B cell (primary cell): ENCODE data around the gene NCOA3. TPM values are rescaled to one million over a fixed set of nuclear protein-coding genes. Genes with fewer than 3 reads are reported as not detected.

Source experiments
- ATAC-seq: fragments of 200-7000 bp; cut with Tn5 transposase; one replicate; pipeline ENCODE4 v1.10.0; 2021; ENCODE audit warnings: low read depth, mild to moderate bottlenecking, moderate number of reproducible peaks, moderate library complexity
- CTCF ChIA-PET: fragments of 350-600 bp; sonication (Branson Sonifier 250); formaldehyde crosslinking; loops from one replicate; lab custom pipeline; 2021; ENCODE audit warnings: antibody characterized with exemption, inconsistent platforms; lab: Charles Lee
- POLR2A ChIA-PET: fragments of 350-600 bp; sonication (Branson Sonifier 250); formaldehyde crosslinking; loops from one replicate; lab custom pipeline; 2021; ENCODE audit warnings: antibody characterized with exemption; lab: Charles Lee
- DNase-seq: peaks from one replicate; pipeline ENCODE4 v3.0.0; 2013
- H2AFZ ChIP-seq: 2 replicates; pipeline ENCODE4 v1.6.1; 2012; ENCODE audit warnings: mild to moderate bottlenecking, low read depth, low read length; ENCODE audit not compliant: insufficient read depth, poor library complexity, severe bottlenecking
- H3K27ac ChIP-seq, 2 donors: 1 replicate in 1 of 2; 2 replicates in 1 of 2; pipeline ENCODE4 v1.5.1; 2012 to 2013; ENCODE audit warnings: low read length in 2 of 2, mild to moderate bottlenecking in 2 of 2, moderate library complexity in 1 of 2
- H3K27me3 ChIP-seq, 4 experiments: fragments of 200-600 bp in 1 of 4; sonication (generic) in 1 of 4; replicated peaks in 1 of 4; 1 replicate in 2 of 4; 2 replicates in 2 of 4; pipeline versions ENCODE4 v1.6.1 to v1.7.0; 2013 to 2016; ENCODE audit warnings: low read length in 3 of 4, mild to moderate bottlenecking in 2 of 4, mixed read lengths in 1 of 4, moderate library complexity in 1 of 4; ENCODE audit not compliant: insufficient read depth in 4 of 4, control insufficient read depth in 3 of 4; ENCODE audit errors: control extremely low read depth in 1 of 4
- H3K36me3 ChIP-seq, 2 experiments: replicated peaks in 1 of 2; 1 replicate in 1 of 2; 2 replicates in 1 of 2; pipeline versions ENCODE4 v1.6.1 to v1.7.1; 2013; ENCODE audit warnings: low read length in 1 of 2; ENCODE audit not compliant: insufficient read depth in 2 of 2, control insufficient read depth in 1 of 2; ENCODE audit errors: control extremely low read depth in 1 of 2, extremely low read depth in 1 of 2
- H3K4me1 ChIP-seq, 2 donors: fragments of 200-600 bp in 1 of 2; sonication (generic) in 1 of 2; 1 replicate in 1 of 2; 2 replicates in 1 of 2; pipeline versions ENCODE4 v1.5.1 to v1.6.1; 2013 to 2017; ENCODE audit warnings: low read length in 2 of 2; ENCODE audit not compliant: control insufficient read depth in 2 of 2, insufficient read depth in 2 of 2
- H3K4me2 ChIP-seq: replicated peaks from 2 replicates; pipeline ENCODE3; 2012; ENCODE audit warnings: mild to moderate bottlenecking, low read depth, low read length; ENCODE audit not compliant: poor library complexity, severe bottlenecking
- H3K4me3 ChIP-seq, 5 experiments: fragments of 200-600 bp in 1 of 5; sonication (generic) in 1 of 5; 1 replicate in 3 of 5; 2 replicates in 2 of 5; pipeline versions ENCODE4 v1.5.1 to v1.7.0; 2011 to 2016; ENCODE audit warnings: low read length in 4 of 5, mild to moderate bottlenecking in 4 of 5, low read depth in 2 of 5, control low read depth in 1 of 5, moderate library complexity in 1 of 5; ENCODE audit not compliant: insufficient read depth in 1 of 5; ENCODE audit errors: control extremely low read depth in 1 of 5, extremely low read depth in 1 of 5
- H3K79me2 ChIP-seq: fragments of 200-600 bp; sonication (generic); one replicate; pipeline ENCODE4 v1.6.0; 2016; ENCODE audit warnings: low read length; ENCODE audit not compliant: control insufficient read depth, insufficient read depth
- H3K9ac ChIP-seq: fragments of 200-600 bp; sonication (generic); 2 replicates; pipeline ENCODE4 v1.6.1; 2017; ENCODE audit warnings: mild to moderate bottlenecking, low read length, moderate library complexity
- H3K9me3 ChIP-seq, 3 donors: one replicate each; pipeline versions ENCODE4 v1.6.1 to v1.7.1; 2013; ENCODE audit warnings: low read length in 2 of 3; ENCODE audit not compliant: control insufficient read depth in 2 of 3, insufficient read depth in 1 of 3; ENCODE audit errors: control extremely low read depth in 1 of 3
- H4K20me1 ChIP-seq: 2 replicates; pipeline ENCODE4 v1.6.0; 2012; ENCODE audit warnings: mild to moderate bottlenecking, low read length; ENCODE audit not compliant: insufficient read depth, control insufficient read depth, poor library complexity, severe bottlenecking
- H3K27ac Mint-ChIP-seq: one replicate; pipeline ENCODE4 v1.8.0; 2021; ENCODE audit warnings: mixed read lengths
- H3K27me3 Mint-ChIP-seq: one replicate; pipeline ENCODE4 v1.8.0; 2021; ENCODE audit warnings: mixed read lengths
- H3K4me1 Mint-ChIP-seq: one replicate; pipeline ENCODE4 v1.8.0; 2021; ENCODE audit warnings: mixed read lengths
- H3K4me3 Mint-ChIP-seq: one replicate; pipeline ENCODE4 v1.8.0; 2021; ENCODE audit warnings: mixed read lengths
- H3K9me3 Mint-ChIP-seq: one replicate; pipeline ENCODE4 v1.8.0; 2022; ENCODE audit warnings: mixed read lengths; ENCODE audit not compliant: insufficient read depth
- EZH2 ChIP-seq: IDR thresholded peaks from 2 replicates; pipeline ENCODE4 v1.6.1; 2012; ENCODE audit warnings: borderline replicate concordance, low read depth, mild to moderate bottlenecking, moderate library complexity, low read length; ENCODE audit not compliant: insufficient read depth, poor library complexity, severe bottlenecking
- WGBS: methylation state at CpG from one replicate; pipeline ENCODE4 v1.1.5; 2013; ENCODE audit warnings: missing lambda C conversion rate; ENCODE audit not compliant: insufficient coverage; 5-methylcytosine and 5-hydroxymethylcytosine counted together
- intact Hi-C: fragments of 100-400 bp; cut with micrococcal nuclease; formaldehyde crosslinking; loops from one replicate; pipeline ENCODE4 v1.10.0; 2022
- polyA plus RNA-seq: library from polyadenylated mRNA; depleted of rRNA; stranded (reverse); fragments of >200 nt; gene quantifications from 2 replicates; pipeline ENCODE4 v1.2.3, GENCODE V29; 2012
- total RNA-seq, 2 donors: library from RNA; stranded (reverse); fragments of 120-200 nt in 1 of 2; gene quantifications; 1 replicate in 1 of 2; 2 replicates in 1 of 2; pipeline versions ENCODE4 v1.2.3 to v1.2.4, GENCODE V29; 2013 to 2022
- TF ChIP-seq, protein P1 (sequence below): fragments of 200-600 bp; IDR thresholded peaks from one replicate; pipeline ENCODE4 v1.8.0; 2022; ENCODE audit warnings: antibody characterized with exemption, mild to moderate bottlenecking

The NCOA3 gene
- total and polyA plus RNA-seq, 2 donors (not counting 1 experiment from before 2014, with no cell fraction given), result 54.0 to 309 TPM

DNA sequence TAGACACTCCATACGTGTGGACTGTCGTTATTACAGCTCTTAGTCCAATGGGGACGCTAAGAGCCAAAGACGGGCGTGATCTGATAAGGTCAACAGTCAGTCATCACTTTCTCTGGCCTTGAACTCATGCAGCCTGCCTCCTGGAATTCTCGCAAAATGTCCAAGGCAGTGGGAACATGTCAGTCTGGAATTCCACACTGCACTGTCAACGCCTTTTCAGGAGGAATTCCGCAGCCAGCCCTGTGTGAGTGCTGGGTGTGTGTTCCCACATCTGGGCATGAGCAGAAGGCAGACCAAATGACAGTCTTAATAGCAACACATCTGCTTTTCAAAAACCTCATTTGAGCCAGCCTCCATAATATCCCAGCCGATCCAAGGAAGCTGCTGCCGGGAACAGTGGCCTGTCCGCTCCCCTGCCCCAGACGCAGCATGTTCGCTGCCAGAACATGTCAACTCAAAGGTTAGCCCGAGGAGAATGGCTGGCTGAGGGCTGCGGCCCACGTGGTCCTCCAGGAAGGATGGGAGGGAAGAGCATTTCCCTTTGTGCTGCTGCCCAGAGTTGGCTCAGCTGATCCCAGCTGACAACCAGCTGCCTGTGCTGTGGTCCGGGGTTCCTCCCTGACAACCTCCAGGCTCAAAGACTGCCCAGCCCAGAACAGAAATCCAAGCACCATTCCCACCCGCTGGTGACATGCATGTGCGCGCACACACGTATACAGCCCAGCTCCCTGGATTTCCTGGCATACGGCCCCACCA is 180.5 kb downstream of the NCOA3 start:
- Histone ChIP-seq H3K79me2 (no peaks in the 10 kb centered on the region), H3K36me3 (no peaks in the 10 kb centered on the region), H3K9me3 (peaks cover 0 to 8% (median 0%) of the 10 kb centered on the region in 3 donors), H4K20me1 (no peaks in the 10 kb centered on the region), H3K4me3 (no peak overlapping the region), H3K27ac (no peak overlapping the region), H3K9ac (no peak overlapping the region), H3K27me3 (no peaks in the 10 kb centered on the region), H3K4me2 (no peak overlapping the region), H2AFZ (no peak overlapping the region), H3K4me1 (no peaks in the 10 kb centered on the region)
- no peak overlapping the region for H3K27ac Mint-ChIP-seq
- intact Hi-C loops, result no loop called here
- WGBS, result 90% methylated on average over 20 of the region's 22 CpGs
- no peak overlapping the region for H3K4me3 Mint-ChIP-seq
- ChIA-PET POLR2A (no interaction called here), CTCF (interaction anchor here (12.8 kb wide), 1 partner anchor 940 kb away, joined by 299 read pairs; no protein-coding TSS in a partner anchor)
- peaks cover 5% of the 10 kb centered on the region for H3K27me3 Mint-ChIP-seq
- peaks cover 1% of the 10 kb centered on the region for H3K4me1 Mint-ChIP-seq
- no peak for TF ChIP-seq EZH2
- TF ChIP-seq, protein P1, sequence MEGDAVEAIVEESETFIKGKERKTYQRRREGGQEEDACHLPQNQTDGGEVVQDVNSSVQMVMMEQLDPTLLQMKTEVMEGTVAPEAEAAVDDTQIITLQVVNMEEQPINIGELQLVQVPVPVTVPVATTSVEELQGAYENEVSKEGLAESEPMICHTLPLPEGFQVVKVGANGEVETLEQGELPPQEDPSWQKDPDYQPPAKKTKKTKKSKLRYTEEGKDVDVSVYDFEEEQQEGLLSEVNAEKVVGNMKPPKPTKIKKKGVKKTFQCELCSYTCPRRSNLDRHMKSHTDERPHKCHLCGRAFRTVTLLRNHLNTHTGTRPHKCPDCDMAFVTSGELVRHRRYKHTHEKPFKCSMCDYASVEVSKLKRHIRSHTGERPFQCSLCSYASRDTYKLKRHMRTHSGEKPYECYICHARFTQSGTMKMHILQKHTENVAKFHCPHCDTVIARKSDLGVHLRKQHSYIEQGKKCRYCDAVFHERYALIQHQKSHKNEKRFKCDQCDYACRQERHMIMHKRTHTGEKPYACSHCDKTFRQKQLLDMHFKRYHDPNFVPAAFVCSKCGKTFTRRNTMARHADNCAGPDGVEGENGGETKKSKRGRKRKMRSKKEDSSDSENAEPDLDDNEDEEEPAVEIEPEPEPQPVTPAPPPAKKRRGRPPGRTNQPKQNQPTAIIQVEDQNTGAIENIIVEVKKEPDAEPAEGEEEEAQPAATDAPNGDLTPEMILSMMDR, result no peak
- ATAC-seq, result no peak
- DNase-seq, result no peak
- H3K9me3 Mint-ChIP-seq, result no peaks in the 10 kb centered on the region

DNA sequence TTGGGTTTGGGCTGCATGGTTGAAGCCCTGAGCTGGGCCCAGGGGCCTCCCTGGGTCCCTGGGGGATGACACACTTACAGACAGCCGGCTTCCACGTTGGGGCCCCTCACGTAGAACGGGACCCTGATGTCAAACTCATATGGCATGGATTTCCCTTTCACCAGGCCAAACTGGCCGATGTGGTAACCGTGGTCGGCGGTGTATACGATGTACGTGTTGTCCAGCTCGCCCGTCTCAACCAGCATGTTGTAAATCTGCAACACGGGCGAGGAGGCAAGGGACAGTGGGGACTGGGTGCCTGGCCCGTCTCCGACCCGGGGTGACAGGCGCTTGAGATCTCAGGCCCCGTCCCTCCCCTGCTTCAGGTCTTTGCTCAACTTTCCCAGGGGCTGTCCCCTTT is 181.2 kb downstream of the NCOA3 start:
- TF ChIP-seq, protein P1, result no peak
- no peak for TF ChIP-seq EZH2
- CTCF ChIA-PET, result interaction anchor here (12.8 kb wide), 1 partner anchor 939 kb away, joined by 299 read pairs; no protein-coding TSS in a partner anchor
- H4K20me1 ChIP-seq, result no peaks in the 10 kb centered on the region

More for the DNA sequence above, 181.2 kb downstream of the NCOA3 start:
- Histone ChIP-seq H3K9me3 (peaks cover 0 to 8% (median 0%) of the 10 kb centered on the region in 3 donors), H3K27me3 (no peaks in the 10 kb centered on the region), H2AFZ (no peak overlapping the region), H3K79me2 (no peaks in the 10 kb centered on the region), H3K4me1 (no peaks in the 10 kb centered on the region), H3K27ac (no peak overlapping the region), H3K36me3 (no peaks in the 10 kb centered on the region), H3K4me3 (no peak overlapping the region), H3K9ac (no peak overlapping the region), H3K4me2 (no peak overlapping the region)
- Mint-ChIP-seq H3K4me1 (peaks cover under 1% of the 10 kb centered on the region), H3K27me3 (peaks cover 9% of the 10 kb centered on the region), H3K4me3 (no peak overlapping the region), H3K9me3 (no peaks in the 10 kb centered on the region), H3K27ac (no peak overlapping the region)
- intact Hi-C loops, result no loop called here
- POLR2A ChIA-PET, result no interaction called here
- DNase-seq (no peak), ATAC-seq (no peak)
- WGBS, result 88% methylated on average over 19 of the region's 19 CpGs
